IPS-15b (cell line): ENCODE data around the gene MYH7.
"Not testable (repeated sequence)": the region's sequence is repeated elsewhere in the genome, so short reads cannot be mapped to it uniquely, and the experiment has no call there.

Source experiments
- H3K27me3 ChIP-seq: one replicate; pipeline ENCODE4 v1.6.1; 2013; ENCODE audit warnings: low read length; ENCODE audit not compliant: control insufficient read depth, insufficient read depth
- H3K36me3 ChIP-seq: one replicate; pipeline ENCODE4 v1.6.1; 2013; ENCODE audit warnings: low read length; ENCODE audit not compliant: control insufficient read depth, insufficient read depth
- H3K4me1 ChIP-seq: one replicate; pipeline ENCODE4 v1.6.1; 2013; ENCODE audit warnings: mild to moderate bottlenecking, low read length; ENCODE audit not compliant: control insufficient read depth, insufficient read depth
- H3K4me3 ChIP-seq: one replicate; pipeline ENCODE4 v1.5.1; 2013; ENCODE audit warnings: low read depth, low read length
- H3K9ac ChIP-seq: one replicate; pipeline ENCODE4 v1.6.1; 2013; ENCODE audit warnings: low read depth, mild to moderate bottlenecking, low read length
- H3K9me3 ChIP-seq: one replicate; pipeline ENCODE4 v1.6.1; 2013; ENCODE audit warnings: mild to moderate bottlenecking, low read length; ENCODE audit not compliant: control insufficient read depth, insufficient read depth

The MYH7 gene

GRCh38 chr14:23421594-23421993 is 13.9 kb downstream of the MYH7 start:
- no peaks in the 10 kb centered on the region for H3K4me1 ChIP-seq
- H3K36me3 ChIP-seq = no peaks in the 10 kb centered on the region
- H3K4me3 ChIP-seq = no peak overlapping the region
- no peaks in the 10 kb centered on the region for H3K9me3 ChIP-seq
- H3K27me3 ChIP-seq = peaks cover 3% of the 10 kb centered on the region
- no peak overlapping the region for H3K9ac ChIP-seq

- H3K9me3 ChIP-seq, H3K4me3 ChIP-seq, H3K36me3 ChIP-seq, H3K4me1 ChIP-seq, H3K27me3 ChIP-seq, H3K9ac ChIP-seq: not testable (repeated sequence)
These were observed 15.8 kb downstream of the MYH7 start for GRCh38 chr14:23419646-23420045.

- no peaks in the 10 kb centered on the region for H3K4me1 ChIP-seq
- peaks cover 3% of the 10 kb centered on the region for H3K27me3 ChIP-seq
- H3K9me3 ChIP-seq = no peaks in the 10 kb centered on the region
These were observed 17.4 kb downstream of the MYH7 start for GRCh38 chr14:23418021-23418420.

GRCh38 chr14:23417269-23417668 is 18.2 kb downstream of the MYH7 start:
- not testable (repeated sequence) for H3K4me1 ChIP-seq, H3K4me3 ChIP-seq, H3K9me3 ChIP-seq, H3K9ac ChIP-seq, H3K27me3 ChIP-seq, H3K36me3 ChIP-seq

More at GRCh38 chr14:23418021-23418420, 17.4 kb downstream of the MYH7 start:
- Histone ChIP-seq H3K9ac (no peak overlapping the region), H3K36me3 (no peaks in the 10 kb centered on the region), H3K4me3 (no peak overlapping the region)

GRCh38 chr14:23416801-23417200 is 18.7 kb downstream of the MYH7 start:
- H3K27me3 ChIP-seq = peaks cover 3% of the 10 kb centered on the region
- no peaks in the 10 kb centered on the region for H3K36me3 ChIP-seq
- no peaks in the 10 kb centered on the region for H3K9me3 ChIP-seq
- no peak overlapping the region for H3K9ac ChIP-seq
- no peak overlapping the region for H3K4me3 ChIP-seq
- no peaks in the 10 kb centered on the region for H3K4me1 ChIP-seq

GRCh38 chr14:23415821-23416778 is 19.4 kb downstream of the MYH7 start:
- Histone ChIP-seq H3K36me3 (no peaks in the 10 kb centered on the region), H3K9me3 (no peaks in the 10 kb centered on the region), H3K9ac (no peak overlapping the region), H3K4me3 (no peak overlapping the region), H3K27me3 (peaks cover 3% of the 10 kb centered on the region), H3K4me1 (no peaks in the 10 kb centered on the region)

GRCh38 chr14:23414906-23415820 is 20.3 kb downstream of the MYH7 start:
- no peaks in the 10 kb centered on the region for H3K4me1 ChIP-seq
- H3K27me3 ChIP-seq = no peaks in the 10 kb centered on the region

GRCh38 chr14:23414254-23414653 is 21.2 kb downstream of the MYH7 start:
- Histone ChIP-seq H3K4me3 (no peak overlapping the region), H3K27me3 (no peaks in the 10 kb centered on the region)

More at GRCh38 chr14:23414906-23415820, 20.3 kb downstream of the MYH7 start:
- Histone ChIP-seq H3K9me3 (no peaks in the 10 kb centered on the region), H3K9ac (no peak overlapping the region), H3K36me3 (no peaks in the 10 kb centered on the region), H3K4me3 (no peak overlapping the region)

GRCh38 chr14:23413681-23414080 is 21.8 kb downstream of the MYH7 start:
- Histone ChIP-seq H3K36me3 (no peaks in the 10 kb centered on the region), H3K9me3 (no peaks in the 10 kb centered on the region), H3K4me3 (no peak overlapping the region), H3K4me1 (no peaks in the 10 kb centered on the region), H3K9ac (no peak overlapping the region), H3K27me3 (peaks cover under 1% of the 10 kb centered on the region)

More at GRCh38 chr14:23414254-23414653, 21.2 kb downstream of the MYH7 start:
- Histone ChIP-seq H3K4me1 (no peaks in the 10 kb centered on the region), H3K9me3 (no peaks in the 10 kb centered on the region), H3K9ac (no peak overlapping the region), H3K36me3 (no peaks in the 10 kb centered on the region)

- Histone ChIP-seq H3K27me3 (peaks cover 2% of the 10 kb centered on the region), H3K4me3 (no peak overlapping the region), H3K9me3 (no peaks in the 10 kb centered on the region), H3K36me3 (no peaks in the 10 kb centered on the region), H3K4me1 (no peaks in the 10 kb centered on the region), H3K9ac (no peak overlapping the region)
These were observed 23.6 kb downstream of the MYH7 start for GRCh38 chr14:23411563-23412525.
